Astrocyte of the spinal cord (primary cell): ENCODE results near the gene FUOM.

ENCODE experiments used
- DNase-seq: peaks from one replicate; pipeline ENCODE4 v3.0.0; 2011; ENCODE audit warnings: low read depth, low spot score
- H3K4me3 ChIP-seq: 2 replicates; pipeline ENCODE4 v1.5.1; 2011; ENCODE audit warnings: low read depth, mild to moderate bottlenecking, low read length, moderate library complexity
- in situ Hi-C: cut with HindIII; loops from 2 replicates; pipeline ENCODE4 v1.10.0; 2017; ENCODE audit warnings: low sequenced_read_pairs
- TF ChIP-seq, protein P1 (sequence below): IDR thresholded peaks from 2 replicates; pipeline ENCODE4 v1.5.1; 2012; ENCODE audit warnings: low read depth, mild to moderate bottlenecking, low read length, inconsistent platforms

FUOM gene

DNA sequence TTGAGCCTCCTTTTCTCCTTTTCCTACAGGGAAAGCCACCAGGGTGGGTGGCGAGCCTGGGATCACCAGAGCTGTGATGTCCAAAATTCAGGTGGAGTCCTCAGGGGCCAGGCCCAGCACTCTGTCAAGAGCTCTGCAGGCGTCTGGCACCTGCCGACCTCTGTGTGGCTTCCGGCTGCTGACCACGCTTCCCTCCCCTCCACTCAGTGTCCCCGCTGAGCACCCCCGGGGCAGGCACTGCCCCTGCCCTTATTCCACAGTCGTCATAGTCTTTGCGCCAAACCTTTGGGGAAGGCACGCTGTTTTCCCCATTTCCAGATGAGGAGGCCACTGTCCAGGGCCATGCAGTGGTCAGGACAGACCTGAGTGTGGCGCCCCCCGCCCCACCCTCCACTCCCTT, 43.7 kb upstream of the FUOM start:
- in situ Hi-C loops: no loop called here
- TF ChIP-seq, protein P1, sequence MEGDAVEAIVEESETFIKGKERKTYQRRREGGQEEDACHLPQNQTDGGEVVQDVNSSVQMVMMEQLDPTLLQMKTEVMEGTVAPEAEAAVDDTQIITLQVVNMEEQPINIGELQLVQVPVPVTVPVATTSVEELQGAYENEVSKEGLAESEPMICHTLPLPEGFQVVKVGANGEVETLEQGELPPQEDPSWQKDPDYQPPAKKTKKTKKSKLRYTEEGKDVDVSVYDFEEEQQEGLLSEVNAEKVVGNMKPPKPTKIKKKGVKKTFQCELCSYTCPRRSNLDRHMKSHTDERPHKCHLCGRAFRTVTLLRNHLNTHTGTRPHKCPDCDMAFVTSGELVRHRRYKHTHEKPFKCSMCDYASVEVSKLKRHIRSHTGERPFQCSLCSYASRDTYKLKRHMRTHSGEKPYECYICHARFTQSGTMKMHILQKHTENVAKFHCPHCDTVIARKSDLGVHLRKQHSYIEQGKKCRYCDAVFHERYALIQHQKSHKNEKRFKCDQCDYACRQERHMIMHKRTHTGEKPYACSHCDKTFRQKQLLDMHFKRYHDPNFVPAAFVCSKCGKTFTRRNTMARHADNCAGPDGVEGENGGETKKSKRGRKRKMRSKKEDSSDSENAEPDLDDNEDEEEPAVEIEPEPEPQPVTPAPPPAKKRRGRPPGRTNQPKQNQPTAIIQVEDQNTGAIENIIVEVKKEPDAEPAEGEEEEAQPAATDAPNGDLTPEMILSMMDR: no peak
- no peak for DNase-seq
- H3K4me3 ChIP-seq: no peak overlapping the region

DNA sequence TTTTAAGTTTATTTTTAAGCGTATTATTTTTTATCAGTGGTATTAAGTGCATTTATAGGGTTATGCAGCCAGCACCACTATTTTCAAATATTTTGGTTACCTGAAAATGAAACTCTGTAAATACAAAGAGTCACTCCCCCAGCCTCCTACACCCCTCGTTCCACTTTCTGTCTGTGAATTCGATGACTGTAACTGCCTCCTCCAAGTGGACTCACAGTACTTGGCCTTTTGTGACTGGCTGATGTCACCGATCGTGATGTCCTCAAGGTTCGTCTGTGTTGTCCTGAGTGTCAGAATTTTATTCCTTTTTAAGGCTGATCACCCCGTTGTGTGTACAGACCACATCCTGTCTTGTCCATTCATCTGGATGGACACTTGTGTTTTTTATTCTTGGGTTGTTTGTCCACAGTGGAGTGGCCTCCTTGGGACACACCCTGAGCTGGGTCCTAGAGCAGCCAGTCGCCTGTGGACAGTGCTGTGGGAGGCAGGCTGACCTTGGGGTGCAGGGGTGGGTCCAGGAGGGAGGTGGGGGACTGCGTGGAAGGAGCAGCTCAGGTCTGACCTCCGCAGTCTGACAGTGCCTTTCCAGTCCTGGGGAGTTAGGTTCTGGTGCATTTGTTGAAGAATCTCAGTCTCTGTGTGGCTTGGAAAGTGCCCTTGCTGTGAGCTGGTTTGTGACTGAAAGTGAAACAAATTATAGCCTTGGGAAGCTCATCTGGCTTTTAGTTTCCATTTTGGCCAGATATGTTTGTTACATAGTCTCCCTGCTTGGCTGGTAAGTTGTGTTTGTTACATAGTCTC, 43.0 kb upstream of the FUOM start:
- TF ChIP-seq, protein P1: no peak
- no peak overlapping the region for H3K4me3 ChIP-seq
- DNase-seq: no peak
- in situ Hi-C loops: no loop called here

DNA sequence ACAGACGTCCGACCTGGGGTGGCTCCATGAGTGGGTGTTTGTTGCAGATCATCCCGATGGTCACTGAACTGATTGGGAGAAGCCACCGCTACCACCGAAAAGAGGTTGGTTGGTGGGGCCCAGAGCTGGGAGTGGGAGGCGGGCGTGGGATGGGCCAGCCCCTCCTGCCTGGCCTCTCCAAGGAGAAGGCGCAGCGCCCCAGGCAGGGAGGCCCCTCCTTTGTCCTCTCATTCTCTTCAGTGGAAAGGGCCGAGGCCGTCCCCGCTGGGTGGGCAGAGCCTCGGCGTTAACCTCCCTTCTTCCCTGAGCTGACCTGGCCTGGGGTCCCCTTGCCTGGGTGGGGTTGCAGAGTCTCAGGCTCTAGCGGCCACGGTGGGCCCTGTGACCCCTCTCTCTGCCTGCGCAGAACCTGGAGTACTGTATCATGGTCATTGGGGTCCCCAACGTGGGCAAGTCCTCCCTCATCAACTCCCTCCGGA, 41.3 kb upstream of the FUOM start:
- DNase-seq: no peak
- H3K4me3 ChIP-seq: no peak overlapping the region
- TF ChIP-seq, protein P1: no peak
- in situ Hi-C loops: no loop called here

DNA sequence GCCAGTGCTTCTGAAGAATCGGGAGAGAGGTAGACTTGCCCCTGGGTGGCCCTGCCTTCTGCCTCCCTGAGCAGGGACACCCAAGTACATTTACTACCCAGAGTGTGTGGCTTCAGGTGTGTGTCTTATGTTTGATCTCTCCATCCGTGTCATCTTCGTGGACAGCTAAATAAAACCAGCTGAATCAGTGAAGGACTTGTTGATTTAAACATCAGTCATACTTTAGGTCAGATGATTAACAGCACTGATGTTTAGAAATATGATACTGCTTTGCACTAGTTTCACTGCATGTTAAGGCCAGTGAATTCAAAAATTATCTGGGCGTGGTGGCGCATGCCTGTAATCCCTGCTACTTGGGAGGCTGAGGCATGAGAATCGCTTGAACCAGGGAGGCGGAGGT, 40.1 kb upstream of the FUOM start:
- in situ Hi-C loops: no loop called here
- TF ChIP-seq, protein P1: no peak
- no peak overlapping the region for H3K4me3 ChIP-seq
- no peak for DNase-seq

DNA sequence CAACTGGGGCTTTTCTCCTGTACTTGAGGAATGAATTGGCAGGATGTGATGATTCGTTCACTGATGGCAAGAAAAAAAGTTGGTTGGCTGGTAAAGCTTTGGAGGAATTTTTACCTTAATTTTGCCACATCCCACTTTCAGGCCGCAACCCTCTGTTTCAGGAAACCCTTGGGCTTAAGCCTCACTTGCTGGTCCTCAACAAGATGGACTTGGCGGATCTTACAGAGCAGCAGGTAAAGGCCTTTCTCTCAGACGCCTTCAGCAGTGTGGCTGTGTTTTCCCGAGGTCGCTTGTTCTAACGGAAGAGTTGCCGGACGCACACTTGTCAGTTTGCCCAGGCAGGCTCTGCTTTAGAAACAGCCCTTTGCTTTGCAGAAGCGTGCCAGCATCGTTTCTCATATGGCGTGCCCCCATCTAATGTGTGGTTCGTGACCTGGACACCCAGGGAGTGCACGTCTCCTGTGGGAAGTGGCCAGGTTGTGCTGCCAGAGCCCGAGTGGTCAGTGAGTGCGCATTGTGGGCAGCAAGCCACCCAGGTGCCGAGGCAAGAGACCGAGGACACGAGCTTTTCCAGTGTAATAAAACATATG, 38.3 kb upstream of the FUOM start:
- in situ Hi-C loops: no loop called here
- TF ChIP-seq, protein P1: no peak
- H3K4me3 ChIP-seq: no peak overlapping the region
- no peak for DNase-seq

DNA sequence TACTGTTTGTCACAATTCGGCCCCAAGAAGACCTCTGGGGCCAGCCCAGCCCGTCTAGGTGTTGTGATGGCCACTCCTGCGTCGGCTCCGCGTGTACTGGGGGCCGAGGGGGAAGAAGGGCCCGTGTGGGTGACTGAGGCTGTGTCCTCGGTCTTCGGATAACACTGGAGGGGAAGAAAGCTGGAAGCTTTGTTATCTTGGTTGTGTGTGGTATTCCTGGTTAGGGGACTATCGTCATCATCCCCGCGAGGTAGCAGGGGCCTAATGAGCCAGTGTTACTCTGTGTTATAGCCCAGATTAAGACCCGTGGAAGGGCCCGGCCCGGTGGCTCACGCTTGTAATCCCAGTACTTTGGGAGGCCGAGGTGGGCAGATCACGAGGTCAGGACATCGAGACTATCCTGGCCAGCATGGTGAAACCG, 37.0 kb upstream of the FUOM start:
- DNase-seq: no peak
- TF ChIP-seq, protein P1: no peak
- in situ Hi-C loops: no loop called here
- H3K4me3 ChIP-seq: peak overlapping the region; percentile 81
